OCI-LY7 (cell line): ENCODE measurements around the gene SYTL3.

Experiments used
- CTCF ChIP-seq: fragments of 200-600 bp; sonication (generic); conservative IDR thresholded peaks from 2 replicates; pipeline ENCODE4 v1.5.1; 2014; ENCODE audit warnings: mild to moderate bottlenecking, antibody characterized with exemption, low read length, moderate library complexity, mixed read lengths
- EZH2phosphoT487 ChIP-seq: fragments of 200-600 bp; sonication (generic); IDR thresholded peaks from 2 replicates; pipeline ENCODE4 v1.6.1; 2018; ENCODE audit warnings: low read depth, borderline replicate concordance, mild to moderate bottlenecking, mixed run types, antibody characterized with exemption, low read length, moderate library complexity, mixed read lengths

GRCh38 chr6:158743033-158743651 lies 93.3 kb downstream of the SYTL3 start:
- TF ChIP-seq CTCF (no peak), EZH2phosphoT487 (no peak)
